CD4-positive, alpha-beta memory T cell (primary cell): ENCODE measurements around the gene PPP1R3D. TPM values are rescaled to one million over a fixed set of nuclear protein-coding genes. Genes with fewer than 3 reads are reported as not detected.
A peak's percentile ranks its signal among the peaks of the same experiment; 100 is the strongest.

Experiments
- CTCF ChIA-PET: fragments of 350-600 bp; sonication (Branson Sonifier 250); formaldehyde crosslinking; loops from one replicate; lab custom pipeline; 2021; ENCODE audit warnings: inconsistent platforms; ENCODE audit not compliant: partially characterized antibody; lab: Charles Lee
- POLR2A ChIA-PET: fragments of 350-600 bp; sonication (Branson Sonifier 250); formaldehyde crosslinking; loops from one replicate; lab custom pipeline; 2021; ENCODE audit not compliant: partially characterized antibody; lab: Charles Lee
- DNase-seq, 5 donors: peaks; one replicate each; pipeline versions ENCODE4 v3.0.0 to v3.0.0-alpha.2; 2020 to 2022; ENCODE audit warnings: mixed read lengths in 1 of 5
- H3K27ac ChIP-seq: one replicate; pipeline ENCODE4 v1.7.0; 2013; ENCODE audit warnings: low read depth, low read length
- H3K27me3 ChIP-seq: 2 replicates; pipeline ENCODE4 v1.7.0; 2013; ENCODE audit warnings: mild to moderate bottlenecking, low read length, moderate library complexity; ENCODE audit not compliant: insufficient read depth
- H3K36me3 ChIP-seq: 2 replicates; pipeline ENCODE4 v1.7.0; 2013; ENCODE audit warnings: mild to moderate bottlenecking, low read length, moderate library complexity; ENCODE audit not compliant: insufficient read depth
- H3K4me1 ChIP-seq: 2 replicates; pipeline ENCODE4 v1.7.0; 2013; ENCODE audit warnings: mild to moderate bottlenecking, low read length, moderate library complexity; ENCODE audit not compliant: insufficient read depth
- H3K4me3 ChIP-seq, 2 donors: one replicate each; pipeline ENCODE4 v1.7.0; 2013; ENCODE audit warnings: low read length in 2 of 2, mild to moderate bottlenecking in 1 of 2
- H3K9me3 ChIP-seq, 2 donors: one replicate each; pipeline ENCODE4 v1.7.0; 2013; ENCODE audit warnings: low read length in 2 of 2, control low read depth in 1 of 2; ENCODE audit not compliant: control insufficient read depth in 1 of 2
- H3K27ac Mint-ChIP-seq, 7 donors: one replicate each; pipeline ENCODE4 v1.8.0; 2020 to 2021; ENCODE audit warnings: mixed read lengths in 7 of 7, mild to moderate bottlenecking in 6 of 7, inconsistent platforms in 3 of 7, moderate library complexity in 3 of 7
- H3K27me3 Mint-ChIP-seq, 2 donors: one replicate each; pipeline ENCODE4 v1.8.0; 2020 to 2021; ENCODE audit warnings: mixed read lengths in 2 of 2
- H3K36me3 Mint-ChIP-seq, 2 donors: one replicate each; pipeline ENCODE4 v1.8.0; 2020 to 2021; ENCODE audit warnings: mixed read lengths in 2 of 2, inconsistent platforms in 1 of 2, mild to moderate bottlenecking in 1 of 2
- H3K4me1 Mint-ChIP-seq, 4 donors: one replicate each; pipeline ENCODE4 v1.8.0; 2020 to 2021; ENCODE audit warnings: mixed read lengths in 4 of 4, mild to moderate bottlenecking in 1 of 4
- H3K4me3 Mint-ChIP-seq, 8 donors: one replicate each; pipeline ENCODE4 v1.8.0; 2020 to 2021; ENCODE audit warnings: mixed read lengths in 8 of 8, mild to moderate bottlenecking in 7 of 8, moderate library complexity in 6 of 8, inconsistent platforms in 3 of 8
- H3K9me3 Mint-ChIP-seq, 8 donors: one replicate each; pipeline ENCODE4 v1.8.0; 2020 to 2021; ENCODE audit warnings: mixed read lengths in 8 of 8, mild to moderate bottlenecking in 5 of 8, inconsistent platforms in 3 of 8, moderate library complexity in 1 of 8
- intact Hi-C: fragments of 100-400 bp; cut with micrococcal nuclease; formaldehyde crosslinking; loops from one replicate; pipeline ENCODE4 v1.15.1; 2023
- polyA plus RNA-seq, 2 donors: library from polyadenylated mRNA; unstranded; fragments of 300-500 nt; fragmentation: Illumina TruSeq; gene quantifications; one replicate each; pipeline ENCODE4 v1.2.3, GENCODE V29; 2021
- total RNA-seq, 2 experiments: library from RNA; stranded (reverse); gene quantifications; one replicate each; pipeline ENCODE4 v1.2.3, GENCODE V29; 2021

Gene PPP1R3D
- total and polyA plus RNA-seq, 4 experiments from 2014 or later: 2.2 to 15.0 (median 8.0) TPM

- DNase-seq: peak; percentile 62 to 71 (median 69)
- Histone ChIP-seq H3K27ac (peak overlapping the region; percentile 36), H3K36me3 (peaks cover 14% of the 10 kb centered on the region), H3K9me3 (no peaks in the 10 kb centered on the region), H3K27me3 (no peaks in the 10 kb centered on the region), H3K4me3 (no peak overlapping the region), H3K4me1 (peaks cover 10% of the 10 kb centered on the region)
- Mint-ChIP-seq H3K4me3 (peak overlapping the region; percentile 40 to 78 (median 72)), H3K9me3 (no peaks in the 10 kb centered on the region), H3K27ac (peak overlapping the region; percentile 82 to 97 (median 91)), H3K27me3 (no peaks in the 10 kb centered on the region), H3K36me3 (peaks cover 13 to 25% of the 10 kb centered on the region in 2 donors), H3K4me1 (peaks cover 11 to 25% (median 12%) of the 10 kb centered on the region in 4 donors)
- intact Hi-C loops: loop anchor here (1.0 to 5.0 kb wide), 5 partner anchors 9 to 1938 kb away; partner anchors contain the start of genes FAM217B and PPP1R3D
- POLR2A ChIA-PET: interaction anchor here (5.5 kb wide), 1 partner anchor 9 kb away, joined by 39 read pairs; the partner anchor contains the start of genes FAM217B and PPP1R3D
- CTCF ChIA-PET: interaction anchor here (0.7 to 10.7 kb wide), 13 partner anchors 9 to 1938 kb away, joined by 3 to 120 read pairs (median 4); partner anchors contain the start of genes CDH26, FAM217B, PPP1R3D and SYCP2
These were observed 9.0 kb upstream of the PPP1R3D start for GRCh38 chr20:59948828-59949720.

GRCh38 chr20:59948212-59948611, 8.1 kb upstream of the PPP1R3D start:
- H3K27ac ChIP-seq: peak overlapping the region; percentile 36
- DNase-seq: no peak
- peaks cover 15 to 30% of the 10 kb centered on the region in 2 donors for H3K36me3 Mint-ChIP-seq
- no peak overlapping the region for H3K4me3 Mint-ChIP-seq
- H3K4me3 ChIP-seq: no peak overlapping the region
- peaks cover 21% of the 10 kb centered on the region for H3K36me3 ChIP-seq
- H3K9me3 Mint-ChIP-seq: no peaks in the 10 kb centered on the region
- intact Hi-C loops: loop anchor here (2.0 to 5.0 kb wide), 4 partner anchors 13 to 1939 kb away; no protein-coding TSS in a partner anchor
- H3K9me3 ChIP-seq: no peaks in the 10 kb centered on the region
- peaks cover 10% of the 10 kb centered on the region for H3K4me1 ChIP-seq
- H3K27ac Mint-ChIP-seq: peak overlapping the region in 6 of 7 donors; percentile 82 to 97 (median 92)
- CTCF ChIA-PET: interaction anchor here (0.7 to 10.7 kb wide), 7 partner anchors 8 to 1939 kb away, joined by 3 to 120 read pairs (median 12); partner anchors contain the start of genes FAM217B, PPP1R3D and SYCP2
- no peaks in the 10 kb centered on the region for H3K27me3 ChIP-seq
- peaks cover 11 to 25% (median 12%) of the 10 kb centered on the region in 4 donors for H3K4me1 Mint-ChIP-seq
- POLR2A ChIA-PET: interaction anchor here (5.5 kb wide), 1 partner anchor 8 kb away, joined by 39 read pairs; the partner anchor contains the start of genes FAM217B and PPP1R3D
- no peaks in the 10 kb centered on the region for H3K27me3 Mint-ChIP-seq

GRCh38 chr20:59947376-59947775, 7.3 kb upstream of the PPP1R3D start:
- no peaks in the 10 kb centered on the region for H3K27me3 Mint-ChIP-seq
- peaks cover 15% of the 10 kb centered on the region for H3K4me1 ChIP-seq
- intact Hi-C loops: loop anchor here (5.0 kb wide), 1 partner anchor 1940 kb away; no protein-coding TSS in a partner anchor
- no peaks in the 10 kb centered on the region for H3K9me3 ChIP-seq
- no peak overlapping the region for H3K4me3 ChIP-seq
- H3K27me3 ChIP-seq: no peaks in the 10 kb centered on the region
- ChIA-PET CTCF (interaction anchor here (5.6 to 10.7 kb wide), 2 partner anchors 13 to 317 kb away, joined by 40 to 120 read pairs; partner anchors contain the start of gene SYCP2), POLR2A (interaction anchor here (5.5 kb wide), 1 partner anchor 7 kb away, joined by 39 read pairs; the partner anchor contains the start of genes FAM217B and PPP1R3D)
- no peak for DNase-seq
- H3K36me3 Mint-ChIP-seq: peaks cover 21 to 34% of the 10 kb centered on the region in 2 donors
- H3K9me3 Mint-ChIP-seq: no peaks in the 10 kb centered on the region
- H3K4me1 Mint-ChIP-seq: peaks cover 11 to 25% (median 12%) of the 10 kb centered on the region in 4 donors
- peaks cover 26% of the 10 kb centered on the region for H3K36me3 ChIP-seq
- no peak overlapping the region for H3K27ac Mint-ChIP-seq
- no peak overlapping the region for H3K27ac ChIP-seq
- H3K4me3 Mint-ChIP-seq: no peak overlapping the region

- no peak overlapping the region for H3K27ac ChIP-seq
- Mint-ChIP-seq H3K36me3 (peaks cover 21 to 41% of the 10 kb centered on the region in 2 donors), H3K4me1 (peaks cover 22 to 38% (median 26%) of the 10 kb centered on the region in 4 donors), H3K27me3 (no peaks in the 10 kb centered on the region), H3K4me3 (no peak overlapping the region), H3K9me3 (no peaks in the 10 kb centered on the region), H3K27ac (peak overlapping the region in 3 of 7 donors; percentile 0 to 68 (median 23))
- intact Hi-C loops: loop anchor here (5.0 kb wide), 1 partner anchor 1942 kb away; no protein-coding TSS in a partner anchor
- peaks cover 26% of the 10 kb centered on the region for H3K36me3 ChIP-seq
- H3K4me1 ChIP-seq: peaks cover 31% of the 10 kb centered on the region
- ChIA-PET POLR2A (interaction anchor here (1.2 kb wide), 1 partner anchor 110 kb away, joined by 3 read pairs; no protein-coding TSS in a partner anchor), CTCF (interaction anchor here (1.1 to 10.7 kb wide), 3 partner anchors 11 to 1076 kb away, joined by 3 to 120 read pairs (median 40); partner anchors contain the start of gene SYCP2)
- no peak overlapping the region for H3K4me3 ChIP-seq
- no peaks in the 10 kb centered on the region for H3K9me3 ChIP-seq
- no peak for DNase-seq
- H3K27me3 ChIP-seq: no peaks in the 10 kb centered on the region
These were observed 5.6 kb upstream of the PPP1R3D start for GRCh38 chr20:59945731-59946130.

- no peak for DNase-seq
- ChIA-PET POLR2A (interaction anchor here (2.2 kb wide), 1 partner anchor 11 kb away, joined by 6 read pairs; the partner anchor contains the start of gene SYCP2), CTCF (interaction anchor here (10.7 kb wide), 1 partner anchor 10 kb away, joined by 120 read pairs; the partner anchor contains the start of gene SYCP2)
- H3K4me1 ChIP-seq: peaks cover 31% of the 10 kb centered on the region
- H3K4me3 Mint-ChIP-seq: no peak overlapping the region
- intact Hi-C loops: loop anchor here (5.0 kb wide), 1 partner anchor 1942 kb away; no protein-coding TSS in a partner anchor
- H3K9me3 ChIP-seq: no peaks in the 10 kb centered on the region
- H3K36me3 Mint-ChIP-seq: peaks cover 21 to 45% of the 10 kb centered on the region in 2 donors
- no peaks in the 10 kb centered on the region for H3K27me3 ChIP-seq
- H3K4me3 ChIP-seq: no peak overlapping the region
- H3K9me3 Mint-ChIP-seq: no peaks in the 10 kb centered on the region
- peaks cover 26% of the 10 kb centered on the region for H3K36me3 ChIP-seq
- peaks cover 22 to 42% (median 28%) of the 10 kb centered on the region in 4 donors for H3K4me1 Mint-ChIP-seq
- H3K27ac Mint-ChIP-seq: peak overlapping the region in 1 of 7 donors; percentile 68
- no peak overlapping the region for H3K27ac ChIP-seq
- no peaks in the 10 kb centered on the region for H3K27me3 Mint-ChIP-seq
These were observed 5.1 kb upstream of the PPP1R3D start for GRCh38 chr20:59945175-59945574.

- H3K4me3 Mint-ChIP-seq: no peak overlapping the region
- peaks cover 31% of the 10 kb centered on the region for H3K4me1 ChIP-seq
- no peak for DNase-seq
- H3K27ac Mint-ChIP-seq: peak overlapping the region in 6 of 7 donors; percentile 11 to 77 (median 46)
- ChIA-PET POLR2A (interaction anchor here (2.2 kb wide), 1 partner anchor 11 kb away, joined by 6 read pairs; the partner anchor contains the start of gene SYCP2), CTCF (interaction anchor here (1.0 to 10.7 kb wide), 2 partner anchors 10 to 113 kb away, joined by 4 to 120 read pairs; partner anchors contain the start of gene SYCP2)
- H3K4me1 Mint-ChIP-seq: peaks cover 22 to 42% (median 28%) of the 10 kb centered on the region in 4 donors
- H3K36me3 Mint-ChIP-seq: peaks cover 21 to 48% of the 10 kb centered on the region in 2 donors
- no peaks in the 10 kb centered on the region for H3K9me3 ChIP-seq
- intact Hi-C loops: loop anchor here (5.0 kb wide), 1 partner anchor 1943 kb away; no protein-coding TSS in a partner anchor
- H3K4me3 ChIP-seq: no peak overlapping the region
- no peaks in the 10 kb centered on the region for H3K9me3 Mint-ChIP-seq
- H3K36me3 ChIP-seq: peaks cover 26% of the 10 kb centered on the region
- no peaks in the 10 kb centered on the region for H3K27me3 Mint-ChIP-seq
- H3K27ac ChIP-seq: no peak overlapping the region
- no peaks in the 10 kb centered on the region for H3K27me3 ChIP-seq
These were observed 4.6 kb upstream of the PPP1R3D start for GRCh38 chr20:59944726-59945125.
